CMK (cell line): ENCODE data around the gene CHD6.

Source experiments
- DNase-seq: peaks from one replicate; pipeline ENCODE4 v3.0.0-alpha.2; 2010; ENCODE audit warnings: low read depth

The CHD6 gene

DNA sequence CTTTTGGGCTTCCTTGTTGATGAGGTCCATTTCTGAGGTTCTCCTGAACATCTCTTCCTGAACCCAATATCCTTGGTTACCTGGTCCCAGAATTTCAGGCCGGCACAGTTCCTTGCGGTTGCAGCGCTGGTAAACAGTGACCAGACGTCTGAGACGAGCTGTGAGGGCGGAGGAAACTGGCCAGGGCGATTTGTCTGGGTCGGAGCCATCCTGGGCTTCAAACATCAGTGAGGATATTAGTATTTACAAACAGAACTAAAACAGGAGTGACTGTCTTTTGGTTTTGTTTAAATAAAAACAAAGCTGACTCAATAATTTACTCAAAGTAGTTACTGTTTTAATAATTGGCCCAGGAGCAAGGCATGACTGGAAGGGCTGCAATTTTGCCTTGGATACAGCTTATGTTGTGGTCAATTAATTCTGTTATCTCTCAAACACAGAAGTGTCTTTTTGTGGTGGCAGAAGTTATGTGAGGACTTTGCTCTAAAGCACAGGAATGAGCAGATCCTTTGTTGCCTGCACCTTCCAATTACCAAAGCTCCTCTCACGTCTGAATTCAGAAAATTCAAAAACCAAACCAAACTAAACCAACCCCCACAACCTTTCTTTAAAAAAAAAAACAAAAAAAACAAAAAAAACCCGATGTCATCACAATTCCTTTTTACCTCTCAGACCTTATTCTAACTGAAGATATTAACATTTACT is 192.8 kb downstream of the CHD6 start:
- DNase-seq = no peak

DNA sequence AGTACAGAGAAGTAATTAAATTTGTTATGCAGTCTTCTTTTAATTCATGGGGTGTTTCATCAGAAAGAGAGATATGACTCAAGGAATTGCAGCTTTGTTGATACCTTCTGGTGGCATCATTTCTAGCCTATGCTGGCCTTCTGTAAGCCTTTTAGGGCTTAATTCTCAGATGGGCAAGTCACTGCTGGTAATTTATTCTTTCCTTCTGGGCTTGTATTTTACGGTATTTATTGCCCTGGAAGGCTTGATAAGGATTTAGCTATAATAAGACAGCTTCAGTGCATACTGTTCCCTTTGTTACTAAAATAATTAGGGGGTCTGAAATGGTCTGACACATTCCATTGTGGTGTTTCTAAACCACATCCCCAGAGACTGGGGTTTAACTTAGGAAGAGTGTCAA is 193.6 kb downstream of the CHD6 start:
- DNase-seq = no peak

DNA sequence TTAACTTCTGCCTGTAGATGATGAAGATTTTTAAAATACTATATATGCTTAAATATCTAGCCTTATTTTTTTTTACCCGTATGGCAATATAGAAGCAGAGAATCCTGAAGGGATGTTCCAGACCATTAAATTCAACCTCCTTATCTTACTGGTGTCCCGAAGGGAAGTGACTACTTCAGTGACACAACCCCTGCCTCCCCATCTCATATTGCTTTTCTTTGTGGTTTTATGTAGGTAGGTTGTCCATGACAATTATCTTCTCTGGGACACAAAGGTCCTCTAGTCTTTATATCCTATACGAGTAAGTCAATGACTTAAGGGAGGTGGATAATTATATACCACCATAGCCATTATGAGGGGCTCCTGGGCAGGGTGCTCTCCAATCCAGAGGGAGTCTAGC is 194.2 kb downstream of the CHD6 start:
- DNase-seq = no peak

DNA sequence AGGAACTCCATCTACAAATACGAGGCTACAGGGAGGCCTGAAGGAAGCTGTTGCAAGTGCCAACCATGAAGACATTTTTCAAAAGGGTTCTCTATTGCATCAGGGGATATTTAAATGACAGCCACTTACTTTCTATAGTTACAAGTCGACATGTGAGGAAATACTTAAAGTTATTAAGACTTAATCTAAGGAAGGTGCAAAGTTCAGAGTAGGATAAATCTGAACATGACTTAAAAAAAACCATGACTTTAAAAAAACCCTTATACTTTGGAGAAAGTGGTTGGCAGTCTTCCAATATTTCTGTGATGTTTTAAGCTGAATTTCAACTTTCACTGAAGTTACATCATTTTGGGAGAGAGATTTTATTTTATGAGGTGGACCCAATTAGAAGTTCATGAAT is 195.2 kb downstream of the CHD6 start:
- DNase-seq = no peak

DNA sequence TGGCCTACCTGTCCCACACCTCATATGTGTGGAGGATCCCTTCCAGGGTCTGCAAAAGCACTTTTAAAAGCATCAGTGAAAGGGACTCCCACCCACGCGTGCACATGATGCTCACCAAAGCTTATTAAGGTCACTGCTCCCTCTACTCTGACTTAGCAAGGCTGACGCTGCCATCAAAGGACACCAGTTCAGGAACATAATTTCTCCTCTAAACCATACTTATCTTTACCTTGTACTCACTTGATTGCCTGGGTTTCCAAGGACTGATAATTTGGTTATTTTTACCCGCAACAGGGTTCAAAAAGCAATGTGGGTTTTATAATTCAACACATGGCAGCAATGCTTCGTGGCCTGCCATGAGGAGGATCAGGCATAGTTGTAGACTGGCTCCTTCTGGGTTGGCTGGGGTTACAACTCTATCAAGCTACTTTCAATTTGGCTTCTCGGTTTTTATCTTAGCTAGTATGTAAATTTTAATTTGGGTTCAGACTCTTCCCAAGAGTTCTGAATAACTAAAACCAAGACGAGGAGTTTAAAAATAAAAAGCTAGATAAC is 199.4 kb downstream of the CHD6 start:
- DNase-seq = no peak

DNA sequence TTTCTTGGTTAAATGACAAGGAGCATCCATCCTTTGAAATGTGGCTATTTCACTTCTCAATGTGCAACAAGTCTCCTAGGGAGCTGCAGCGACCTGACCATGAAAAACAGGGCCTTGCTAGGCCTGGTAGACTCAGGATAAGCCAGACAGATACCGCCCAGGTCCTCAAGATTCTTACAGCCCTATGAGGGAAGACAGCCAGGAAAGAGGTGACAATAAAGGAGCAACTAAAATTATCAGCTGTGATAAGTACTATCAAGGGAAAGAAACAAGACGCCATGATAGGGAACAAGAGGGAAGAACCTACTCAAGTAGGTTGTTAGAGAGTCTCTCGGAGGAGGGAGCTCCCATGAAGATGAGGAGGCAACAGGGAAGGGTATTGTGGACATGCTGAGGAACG is 200.1 kb downstream of the CHD6 start:
- DNase-seq = no peak

DNA sequence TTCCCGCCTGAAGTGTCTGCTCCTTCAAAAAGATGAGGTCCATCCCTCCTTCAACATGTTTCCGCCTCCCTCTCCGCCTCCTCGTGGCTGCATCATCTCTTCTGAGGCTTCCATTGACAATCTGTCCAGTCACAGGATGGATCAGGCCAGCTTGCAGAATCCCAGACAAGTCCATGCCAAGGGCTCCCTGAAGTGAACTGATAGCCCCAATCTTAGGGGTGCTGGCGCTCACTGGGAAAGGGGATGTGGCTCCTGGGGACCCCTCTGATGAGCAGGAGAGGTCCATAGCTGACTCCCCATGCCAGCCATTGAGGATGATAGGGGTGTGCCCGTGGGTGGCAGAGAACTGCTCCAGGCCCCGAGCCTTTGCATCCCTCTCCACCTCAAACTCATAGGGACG is 203.0 kb downstream of the CHD6 start:
- no peak for DNase-seq

DNA sequence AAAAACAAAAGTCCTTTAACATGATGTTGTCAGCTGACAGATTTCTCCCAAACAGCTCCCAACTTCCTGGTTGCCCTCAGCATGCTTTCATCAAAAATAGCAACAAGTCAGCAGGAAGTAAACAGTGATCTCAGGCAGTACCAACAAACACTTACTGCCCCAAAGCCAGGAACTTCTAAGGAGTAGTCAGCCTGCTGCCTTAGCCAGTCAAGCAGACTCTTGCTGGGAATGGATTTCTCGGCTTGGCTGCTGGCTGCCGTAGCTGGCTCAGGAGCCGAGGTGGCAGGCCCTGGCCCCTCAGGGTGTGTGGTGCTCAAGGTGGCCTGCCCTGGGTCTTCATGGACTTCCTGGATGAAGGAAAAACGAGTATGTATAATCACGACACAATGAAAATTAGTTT is 205.0 kb downstream of the CHD6 start:
- DNase-seq = no peak

DNA sequence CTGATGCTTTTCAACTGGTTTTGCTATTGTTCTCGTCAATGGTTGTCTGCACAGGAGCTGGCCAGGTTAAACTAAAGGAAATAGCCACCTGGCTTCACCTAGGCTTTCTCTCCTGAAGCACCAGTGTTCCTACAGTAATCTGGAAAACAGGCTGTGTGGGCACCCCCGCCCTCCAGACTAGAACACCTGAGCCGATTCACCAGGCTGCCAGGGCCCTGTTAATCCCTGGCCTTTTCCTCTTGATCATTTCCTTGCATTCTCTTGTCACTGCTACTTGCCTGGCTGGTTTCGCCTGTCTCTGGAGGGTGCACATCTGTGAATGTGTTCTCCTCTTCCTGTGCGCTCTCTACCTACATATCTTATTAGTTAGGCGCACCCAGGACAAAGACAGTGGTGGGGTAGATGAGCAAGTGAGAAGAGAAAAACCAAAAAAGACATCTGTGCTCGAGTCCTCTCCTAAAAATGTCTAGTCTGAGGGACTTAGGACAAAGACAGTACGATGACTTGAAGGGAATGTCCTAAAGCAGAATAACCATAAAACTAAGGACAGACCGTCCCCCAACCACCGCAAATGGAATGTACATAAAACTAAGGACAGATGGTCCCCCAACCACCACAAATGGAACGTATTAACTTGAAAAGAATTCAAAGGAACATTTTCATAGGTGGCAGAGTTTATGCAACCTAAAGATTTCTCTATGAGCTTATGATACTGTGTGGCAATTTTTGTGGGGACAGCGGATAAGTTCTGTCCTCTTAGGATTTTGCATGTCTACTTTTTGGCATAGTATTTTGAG is 205.7 kb downstream of the CHD6 start:
- DNase-seq = no peak

DNA sequence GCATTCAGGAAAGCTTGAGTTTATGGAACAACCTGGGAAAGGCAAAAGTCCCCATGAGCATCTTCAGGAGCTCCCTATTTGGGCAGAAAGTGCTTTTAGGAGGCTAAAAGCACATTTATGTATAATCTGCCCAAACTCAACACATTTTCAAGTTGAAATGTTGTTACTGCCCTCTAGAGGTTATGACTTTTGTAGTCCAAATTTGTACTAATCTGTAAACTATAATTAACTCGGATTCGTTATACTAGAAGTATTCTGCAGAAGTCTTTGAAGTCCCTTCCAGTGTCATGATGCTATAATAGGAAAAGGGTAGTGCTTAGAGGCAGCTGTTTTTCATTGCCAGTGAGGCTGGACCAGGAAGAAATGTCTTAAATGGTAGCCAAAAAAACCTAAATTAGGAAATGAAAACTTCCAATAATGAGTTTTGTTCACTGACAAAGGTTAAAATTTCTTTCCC is 206.8 kb downstream of the CHD6 start:
- DNase-seq = no peak

DNA sequence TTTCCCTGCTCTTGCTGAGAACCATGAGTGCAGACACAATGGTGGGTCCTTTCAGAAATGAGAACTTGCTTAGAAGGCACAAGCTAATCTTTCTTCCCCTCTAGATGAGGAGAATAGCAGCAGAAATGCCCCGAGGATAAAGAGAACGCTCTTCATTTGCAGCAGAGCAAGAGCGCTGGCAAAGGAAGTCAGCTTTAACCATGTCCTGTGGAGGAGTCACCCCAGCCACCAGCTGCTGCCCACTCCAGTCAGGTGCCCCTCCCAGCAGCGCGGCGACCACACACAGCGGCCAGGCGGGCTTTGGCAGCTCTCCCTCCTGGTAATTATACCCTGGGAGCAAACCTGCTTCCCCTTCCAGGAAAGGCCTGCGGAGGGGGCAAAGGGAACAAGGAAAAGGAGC is 209.2 kb downstream of the CHD6 start:
- DNase-seq = peak; percentile 54

DNA sequence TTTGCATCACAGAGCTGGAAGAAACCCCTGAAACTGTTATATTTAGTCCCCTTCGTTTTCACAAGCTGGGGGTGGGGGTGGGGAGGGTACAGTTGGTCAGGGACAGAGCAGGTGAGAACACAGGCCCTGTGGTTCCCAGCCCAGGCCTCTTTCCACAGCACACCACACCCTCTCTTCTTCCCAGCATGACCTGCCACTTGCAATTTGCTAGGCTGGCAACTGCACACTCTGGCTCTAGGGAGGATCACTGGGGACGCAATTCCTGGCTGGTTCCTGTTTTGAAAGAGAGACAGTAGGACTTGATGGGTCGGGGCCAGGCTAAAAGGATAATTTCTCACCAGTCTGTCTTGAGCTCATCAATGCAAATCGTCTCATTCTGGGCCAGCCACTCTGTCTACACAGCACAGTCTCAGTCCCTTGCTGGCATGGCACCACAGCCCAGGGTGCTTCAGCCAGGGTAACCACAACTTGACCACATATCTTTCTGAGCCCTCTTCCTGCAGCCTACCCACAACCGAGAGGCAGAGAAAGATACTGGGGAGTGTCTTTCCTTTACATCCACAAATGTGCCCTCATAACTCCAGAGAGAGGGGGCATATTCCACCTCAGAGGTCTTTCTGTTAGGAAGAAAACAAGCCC is 209.9 kb downstream of the CHD6 start:
- DNase-seq = peak; percentile 79

DNA sequence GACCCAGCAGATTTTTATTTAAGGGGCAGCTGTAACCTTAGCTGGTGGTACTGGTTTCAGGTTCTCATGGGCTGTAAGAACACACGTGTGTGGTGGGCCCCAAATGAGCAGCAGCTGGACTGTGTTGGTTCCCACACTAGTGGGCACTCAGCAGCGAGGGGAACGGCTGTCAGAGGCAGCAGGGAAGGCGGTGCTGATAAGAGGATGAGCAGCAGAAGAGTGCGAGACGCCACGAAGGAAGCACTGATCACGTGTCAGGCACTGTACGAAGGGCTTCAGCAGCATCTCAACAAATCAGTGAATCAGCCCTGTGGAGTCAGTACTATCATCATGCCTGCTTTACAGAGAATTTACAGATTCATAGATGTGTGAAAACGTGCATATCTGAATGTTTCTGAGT is 210.6 kb downstream of the CHD6 start:
- peak; percentile 37 for DNase-seq

DNA sequence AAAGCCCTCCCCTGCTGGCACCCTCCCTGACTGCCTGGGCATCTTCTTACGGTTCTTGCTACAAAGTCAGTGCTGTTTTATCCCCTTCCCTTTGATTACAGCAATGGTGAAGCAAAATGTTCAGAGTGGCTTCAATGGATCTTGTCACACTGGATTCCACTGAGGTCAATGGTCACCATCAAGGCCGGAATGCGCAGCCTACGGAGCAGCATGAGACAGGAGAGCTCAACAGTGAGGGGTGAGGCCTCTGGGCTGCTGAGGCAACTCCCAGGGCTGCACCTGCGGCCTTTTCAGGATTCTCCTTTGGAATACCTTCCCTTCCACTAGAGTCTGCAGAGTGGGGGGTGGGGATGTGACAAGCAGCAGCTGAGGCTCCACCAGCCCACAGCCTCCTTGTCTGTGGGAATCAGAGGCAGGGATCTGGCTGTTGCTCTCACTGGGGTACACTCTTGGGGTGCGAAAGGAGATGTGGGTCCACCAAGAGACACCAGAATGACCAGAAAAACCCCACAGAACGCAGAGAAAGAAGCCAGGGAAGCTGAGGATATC is 211.2 kb downstream of the CHD6 start:
- DNase-seq = no peak

DNA sequence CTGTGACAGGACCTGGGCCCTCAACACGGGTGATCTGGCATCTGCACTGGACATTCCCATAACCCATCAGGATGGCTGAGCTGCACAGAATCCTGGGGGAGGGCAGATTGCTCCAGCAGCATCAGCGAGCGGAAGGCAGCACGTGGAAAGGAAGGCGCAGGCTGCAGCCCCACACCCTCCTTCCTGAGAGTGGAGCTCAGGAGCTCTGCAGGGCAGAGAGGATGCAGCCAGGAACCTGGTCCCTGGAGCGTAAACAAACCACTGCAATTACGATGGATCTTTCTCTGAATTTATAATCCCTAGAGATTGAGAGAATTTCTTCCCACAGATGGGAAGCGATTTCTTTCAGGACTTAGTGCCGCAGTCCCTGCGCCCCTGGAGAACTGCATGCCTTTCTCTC is 211.8 kb downstream of the CHD6 start:
- DNase-seq = no peak

DNA sequence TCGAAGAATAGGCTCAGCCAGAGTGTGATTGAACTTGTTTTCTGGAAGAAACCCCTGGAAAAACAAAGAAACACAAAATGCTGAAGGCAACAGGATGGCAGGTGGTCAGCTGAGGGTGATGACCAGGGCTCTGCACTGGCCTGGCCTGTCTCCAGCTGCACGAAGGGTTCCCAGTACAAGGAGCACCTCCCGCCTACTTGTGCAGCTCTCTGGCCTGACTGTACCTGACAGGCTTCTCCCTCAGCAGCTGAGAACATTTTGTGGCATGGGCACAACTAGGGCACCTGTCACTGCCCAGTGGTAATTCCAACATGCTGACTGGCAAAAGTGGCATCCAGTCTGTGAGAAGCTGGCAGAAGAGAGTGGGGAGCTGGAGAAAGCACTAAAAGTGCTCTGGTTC is 212.7 kb downstream of the CHD6 start:
- DNase-seq = no peak

DNA sequence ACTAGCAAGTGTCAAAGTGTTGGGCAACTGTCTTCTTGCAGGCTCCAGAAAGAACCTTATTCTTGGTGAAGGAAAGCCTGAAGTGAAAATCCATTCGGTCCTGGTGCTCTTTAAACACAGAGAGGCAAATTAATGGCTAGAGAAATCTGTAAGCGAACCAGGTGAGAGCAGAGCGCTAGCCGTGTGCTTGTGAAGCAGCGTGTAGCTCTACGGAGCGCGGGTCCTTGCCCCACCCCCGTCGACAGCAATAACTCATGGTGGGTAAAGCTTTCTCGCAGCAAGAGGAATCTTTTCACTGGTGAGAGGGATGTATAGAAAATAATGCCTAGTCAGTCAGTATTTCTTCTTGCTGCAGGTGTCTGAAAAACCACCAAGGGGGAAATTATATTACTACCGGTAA is 214.6 kb downstream of the CHD6 start:
- no peak for DNase-seq

DNA sequence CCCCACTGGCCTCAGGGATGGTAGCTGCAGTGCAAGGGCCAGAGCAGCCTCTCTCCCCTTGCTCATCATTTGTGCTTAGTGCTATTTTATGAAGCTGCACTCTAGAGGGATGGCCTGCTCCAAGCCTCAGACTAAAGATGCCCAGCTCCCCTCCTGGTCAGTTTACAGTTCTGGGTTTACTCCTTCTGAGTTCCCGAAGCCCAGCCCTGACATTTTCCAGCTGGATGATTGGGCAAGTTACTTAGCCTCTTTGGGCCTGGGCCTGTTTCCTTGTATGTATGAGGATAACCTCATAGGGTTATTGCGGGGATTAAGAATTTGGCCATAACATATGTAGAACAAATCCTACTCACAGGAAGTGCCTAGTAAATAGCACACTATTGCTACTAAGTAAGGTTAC is 219.8 kb downstream of the CHD6 start:
- DNase-seq = no peak

DNA sequence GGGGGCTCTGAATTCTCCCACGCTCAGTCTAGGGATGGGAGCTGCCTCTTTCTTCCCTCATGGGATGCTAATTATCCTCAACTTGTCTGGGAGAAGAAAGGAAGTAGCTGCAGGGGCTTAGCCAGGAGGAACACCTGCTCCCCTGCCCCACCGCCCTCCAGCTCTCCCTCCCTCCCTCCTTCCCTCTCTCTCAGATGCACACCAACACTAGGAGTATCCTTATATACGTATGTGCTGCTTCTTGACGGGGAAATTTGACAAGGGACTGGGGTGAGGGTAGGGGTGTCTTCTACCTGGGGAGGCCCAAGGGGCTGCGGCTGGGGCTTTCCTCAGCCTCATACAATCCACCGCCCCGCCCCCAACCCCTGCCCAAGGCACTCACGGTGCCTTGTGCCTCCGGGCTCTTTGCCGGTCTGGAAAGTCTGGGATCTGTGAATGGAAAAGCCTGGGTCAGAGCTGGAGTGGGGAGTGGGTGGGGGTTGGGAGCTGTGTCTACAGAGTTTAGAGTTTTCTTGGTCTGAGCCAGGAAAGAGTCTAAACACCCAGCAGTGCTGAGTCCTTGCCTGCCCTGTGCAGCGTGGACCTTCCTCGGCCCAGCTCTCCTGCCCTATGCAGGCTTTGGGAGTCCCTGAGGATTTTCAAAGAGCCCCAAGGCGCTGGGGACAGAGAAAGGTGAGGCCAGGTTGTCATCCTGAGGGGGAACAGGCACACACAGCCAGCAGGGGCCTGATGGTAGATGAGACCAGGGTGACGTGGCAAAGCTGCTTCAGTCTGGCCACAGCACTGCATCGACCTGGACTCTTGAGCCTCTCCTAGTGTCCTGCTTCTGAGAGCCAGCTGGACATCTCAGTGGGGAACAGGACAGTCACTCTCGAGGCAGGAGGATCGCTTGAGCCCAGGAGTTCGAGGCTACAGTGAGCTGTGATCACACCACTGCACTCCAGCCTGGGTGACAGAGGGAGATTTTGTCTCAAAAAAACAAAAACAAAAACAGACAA is 222.2 kb downstream of the CHD6 start:
- DNase-seq = no peak

DNA sequence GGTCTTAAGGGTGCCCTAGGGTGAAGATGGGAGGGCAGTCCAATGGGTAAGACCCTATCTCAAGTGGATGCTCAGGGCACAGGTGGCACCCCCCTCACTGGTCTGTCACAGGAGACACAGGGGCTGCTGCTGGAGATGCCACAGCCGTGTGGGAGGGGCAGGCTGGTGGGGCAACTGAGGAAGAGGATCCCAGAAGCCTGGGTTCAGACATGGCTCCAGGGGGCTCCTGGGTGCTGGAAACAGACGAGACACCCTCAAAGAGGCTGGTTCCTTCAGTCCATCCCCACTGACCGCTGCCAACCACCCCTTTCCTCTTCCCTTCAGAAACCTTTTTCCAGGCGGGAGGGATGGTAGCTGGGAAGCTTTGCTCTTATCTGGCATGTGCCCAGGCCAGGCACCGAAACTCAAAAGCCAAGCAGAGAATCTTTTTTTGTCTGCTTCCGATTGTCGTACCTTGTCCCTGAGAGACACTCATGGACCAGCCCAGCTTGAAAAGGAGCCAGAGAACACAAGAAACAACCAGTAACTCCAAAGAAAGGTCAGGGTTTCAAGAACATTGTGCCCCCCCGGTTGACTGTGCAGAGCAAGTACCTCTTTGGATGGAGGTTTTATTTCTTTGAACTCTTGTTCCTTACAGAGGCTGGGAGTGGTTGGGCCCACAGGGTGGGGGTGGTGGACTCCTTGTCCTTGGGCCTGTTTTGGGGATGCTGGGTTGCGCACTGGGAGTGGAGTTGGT is 223.1 kb downstream of the CHD6 start:
- DNase-seq = no peak

DNA sequence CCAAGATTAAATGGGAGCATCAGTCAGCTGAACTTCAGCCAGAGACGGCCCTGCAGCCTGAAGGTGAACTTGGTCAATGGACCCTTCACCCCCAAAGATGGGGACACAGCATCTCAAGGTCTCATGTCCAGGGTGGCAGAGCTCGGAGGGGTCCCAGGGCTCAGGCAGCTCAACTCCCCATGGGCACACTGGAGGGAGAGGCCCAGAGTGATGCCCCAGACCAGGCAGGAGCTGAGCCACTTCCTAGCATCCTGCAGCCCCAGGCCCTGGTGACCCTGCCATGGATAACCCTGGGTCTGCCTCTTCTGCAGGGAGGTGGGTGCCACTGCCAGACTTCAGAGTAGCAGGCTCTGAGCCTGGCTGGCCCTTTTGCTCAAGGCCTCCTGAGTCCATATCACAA is 224.1 kb downstream of the CHD6 start:
- no peak for DNase-seq
